Caco-2 (cell line): ENCODE results near the gene LARGE2. TPM values are rescaled to one million over a fixed set of nuclear protein-coding genes. Genes with fewer than 3 reads are reported as not detected.

Experiments used
- Bru-seq: library from RNA; stranded (reverse); fragments of 400-500 nt; gene quantifications from one replicate; lab custom pipeline; 2021; lab: Mats Ljungman, UMichigan
- BruChase-seq, 2 experiments: library from RNA; stranded (reverse); fragments of 400-500 nt; gene quantifications; one replicate each; lab custom pipeline; 2021; lab: Mats Ljungman, UMichigan
- BruUV-seq: library from RNA; stranded (reverse); fragments of 400-500 nt; replicated peaks from 2 replicates; lab custom pipeline; 2021; lab: Mats Ljungman, UMichigan
- CTCF ChIA-PET: fragments of 300-600 bp; sonication (Branson Sonifier 250); formaldehyde crosslinking; loops from one replicate; lab custom pipeline; 2022; ENCODE audit warnings: antibody characterized with exemption; lab: Charles Lee
- POLR2A ChIA-PET: fragments of 300-600 bp; sonication (Branson Sonifier 250); formaldehyde crosslinking; loops from one replicate; lab custom pipeline; 2022; ENCODE audit warnings: antibody characterized with exemption; lab: Charles Lee
- DNase-seq, 2 experiments: peaks; one replicate each; pipeline versions ENCODE4 v3.0.0 to v3.0.0-alpha.2; 2020 to 2022
- H3K27me3 ChIP-seq: replicated peaks from 2 replicates; pipeline ENCODE4 v1.6.0; 2011; ENCODE audit warnings: low read length; ENCODE audit not compliant: control insufficient read depth, insufficient read depth
- H3K36me3 ChIP-seq: 2 replicates; pipeline ENCODE4 v1.5.1; 2011; ENCODE audit warnings: low read length; ENCODE audit not compliant: control insufficient read depth, insufficient read depth
- H3K4me1 ChIP-seq: fragments of 250-450 bp; sonication (Bioruptor Pico); 2 replicates; pipeline ENCODE4 v1.5.1; 2020; ENCODE audit warnings: mild to moderate bottlenecking
- H3K4me3 ChIP-seq: 2 replicates; pipeline ENCODE4 v1.5.1; 2011; ENCODE audit warnings: low read depth, mild to moderate bottlenecking, control low read depth, low read length
- H3K9me3 ChIP-seq: fragments of 250-450 bp; sonication (Bioruptor Pico); 2 replicates; pipeline ENCODE4 v1.5.1; 2020; ENCODE audit warnings: mild to moderate bottlenecking, moderate library complexity
- H3K27ac Mint-ChIP-seq: one replicate; pipeline ENCODE4 v1.8.0; 2022; ENCODE audit warnings: mixed read lengths; ENCODE audit not compliant: unreplicated experiment
- H3K27me3 Mint-ChIP-seq: one replicate; pipeline ENCODE4 v1.8.0; 2022; ENCODE audit warnings: mixed read lengths; ENCODE audit not compliant: insufficient read depth, unreplicated experiment
- H3K36me3 Mint-ChIP-seq: one replicate; pipeline ENCODE4 v1.8.0; 2022; ENCODE audit warnings: mild to moderate bottlenecking, mixed read lengths; ENCODE audit not compliant: insufficient read depth, unreplicated experiment
- H3K4me1 Mint-ChIP-seq: one replicate; pipeline ENCODE4 v1.8.0; 2022; ENCODE audit warnings: low read depth, mixed read lengths; ENCODE audit not compliant: unreplicated experiment
- H3K4me3 Mint-ChIP-seq: one replicate; pipeline ENCODE4 v1.8.0; 2022; ENCODE audit warnings: mild to moderate bottlenecking, moderate library complexity, mixed read lengths; ENCODE audit not compliant: unreplicated experiment
- H3K9me3 Mint-ChIP-seq: one replicate; pipeline ENCODE4 v1.8.0; 2022; ENCODE audit warnings: mixed read lengths; ENCODE audit not compliant: unreplicated experiment
- intact Hi-C: fragments of 100-400 bp; cut with micrococcal nuclease; formaldehyde crosslinking; loops from one replicate; pipeline ENCODE4 v1.10.0; 2022; ENCODE audit not compliant: unreplicated experiment
- long read RNA-seq: library from polyadenylated mRNA; stranded (forward); transcript quantifications from one replicate; pipeline ENCODE4 v2.0.0, GENCODE V29; 2022
- total RNA-seq: library from RNA; stranded (reverse); gene quantifications from 2 replicates; pipeline ENCODE4 v1.2.3, GENCODE V29; 2022
- TF ChIP-seq, protein P1 (sequence below), 2 experiments: fragments of 200-600 bp in 1 of 2; IDR thresholded peaks; 1 replicate in 1 of 2; 2 replicates in 1 of 2; pipeline versions ENCODE4 v1.5.1 to v1.8.0; 2011 to 2022; ENCODE audit warnings: antibody characterized with exemption in 1 of 2, control low read depth in 1 of 2, inconsistent platforms in 1 of 2, low read depth in 1 of 2, low read length in 1 of 2, mild to moderate bottlenecking in 1 of 2, moderate library complexity in 1 of 2; ENCODE audit not compliant: insufficient read depth in 1 of 2, severe bottlenecking in 1 of 2, unreplicated experiment in 1 of 2

The LARGE2 gene
- total RNA-seq (62.3 and 67.4 TPM in 2 replicates), Bru-seq, nascent RNA (percentile 76 among the genes with signal in this experiment), BruChase-seq, experiment 1, labeled RNA remaining after a 2-hour chase (percentile 86 among the genes with signal in this experiment), BruChase-seq, experiment 2, labeled RNA remaining after a 6-hour chase (percentile 90 among the genes with signal in this experiment)
- long read RNA-seq, transcript LARGE2-207 (6 exons, 1,474 nt): major isoform, 5 of 77 reads
- long read RNA-seq, partial matches to known transcripts: 32 of 77 reads
- long read RNA-seq, other reads (novel, unspliced or antisense): 33 of 77 reads

DNA sequence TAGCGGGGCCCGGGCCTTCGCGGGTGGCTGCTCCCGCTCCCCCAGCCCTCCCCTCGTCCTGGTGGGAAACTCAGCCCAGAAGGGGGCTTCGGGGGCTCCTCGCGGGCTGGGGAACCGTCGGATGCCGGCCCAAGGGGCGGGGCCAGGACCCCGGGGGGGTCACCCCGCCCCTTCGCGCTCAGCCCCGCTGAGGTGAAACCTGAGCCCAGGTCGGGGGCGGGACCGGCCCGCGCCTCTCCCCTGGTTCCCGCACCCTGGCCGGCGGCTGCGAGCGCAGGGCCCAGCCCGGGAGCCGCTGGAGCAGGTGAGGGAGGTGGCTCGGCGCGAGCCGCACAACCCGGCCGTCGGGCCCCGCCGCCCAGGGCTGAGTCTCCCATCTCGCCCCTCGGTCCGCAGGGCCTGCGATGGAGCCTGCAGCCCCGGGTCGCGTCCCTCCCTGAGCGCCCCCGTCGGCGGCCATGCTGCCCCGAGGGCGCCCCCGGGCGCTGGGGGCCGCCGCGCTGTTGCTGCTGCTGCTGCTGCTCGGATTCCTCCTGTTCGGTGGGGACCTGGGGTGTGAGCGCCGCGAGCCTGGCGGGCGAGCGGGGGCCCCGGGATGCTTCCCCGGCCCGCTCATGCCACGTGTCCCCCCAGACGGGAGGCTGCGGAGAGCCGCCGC, at the start of gene LARGE2:
Gene LARGE2, plus strand, starts transcription at position 232 of the 658 bp plus-strand sequence. Its CDS starts 227 bp downstream, at position 459.
- Histone ChIP-seq H3K36me3 (no peaks in the 10 kb centered on the region; the same call in none of the 2 replicates), H3K4me3 (peak within 1 kb of the TSS; percentile 56), H3K27me3 (no peaks in the 10 kb centered on the region), H3K4me1 (peaks cover 12% of the 10 kb centered on the region), H3K9me3 (no peaks in the 10 kb centered on the region)
- TF ChIP-seq, protein P1, sequence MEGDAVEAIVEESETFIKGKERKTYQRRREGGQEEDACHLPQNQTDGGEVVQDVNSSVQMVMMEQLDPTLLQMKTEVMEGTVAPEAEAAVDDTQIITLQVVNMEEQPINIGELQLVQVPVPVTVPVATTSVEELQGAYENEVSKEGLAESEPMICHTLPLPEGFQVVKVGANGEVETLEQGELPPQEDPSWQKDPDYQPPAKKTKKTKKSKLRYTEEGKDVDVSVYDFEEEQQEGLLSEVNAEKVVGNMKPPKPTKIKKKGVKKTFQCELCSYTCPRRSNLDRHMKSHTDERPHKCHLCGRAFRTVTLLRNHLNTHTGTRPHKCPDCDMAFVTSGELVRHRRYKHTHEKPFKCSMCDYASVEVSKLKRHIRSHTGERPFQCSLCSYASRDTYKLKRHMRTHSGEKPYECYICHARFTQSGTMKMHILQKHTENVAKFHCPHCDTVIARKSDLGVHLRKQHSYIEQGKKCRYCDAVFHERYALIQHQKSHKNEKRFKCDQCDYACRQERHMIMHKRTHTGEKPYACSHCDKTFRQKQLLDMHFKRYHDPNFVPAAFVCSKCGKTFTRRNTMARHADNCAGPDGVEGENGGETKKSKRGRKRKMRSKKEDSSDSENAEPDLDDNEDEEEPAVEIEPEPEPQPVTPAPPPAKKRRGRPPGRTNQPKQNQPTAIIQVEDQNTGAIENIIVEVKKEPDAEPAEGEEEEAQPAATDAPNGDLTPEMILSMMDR (IDR thresholded peaks at IDR 0.05; ENCODE audit: insufficient read depth in 1 of 2, low read depth in 1 of 2, low read length in 1 of 2, severe bottlenecking in 1 of 2, unreplicated experiment in 1 of 2): no peak
- Mint-ChIP-seq H3K9me3 (no peaks in the 10 kb centered on the region), H3K27me3 (no peaks in the 10 kb centered on the region), H3K4me1 (peaks cover 14% of the 10 kb centered on the region), H3K36me3 (peaks cover 48% of the 10 kb centered on the region), H3K4me3 (peak within 1 kb of the TSS; percentile 86), H3K27ac (peak within 1 kb of the TSS; percentile 93)
- POLR2A ChIA-PET: interaction anchor here (0.5 to 1.4 kb wide), 7 partner anchors 23 to 576 kb away, joined by 3 to 6 read pairs (median 4); no protein-coding TSS in a partner anchor
- DNase-seq: peak; percentile 84 to 92
- intact Hi-C loops: loop anchor here (1.0 kb wide), 2 partner anchors 23 to 75 kb away; partner anchors contain the start of gene CRY2
- CTCF ChIA-PET: interaction anchor here (0.6 to 2.5 kb wide), 4 partner anchors 42 to 298 kb away, joined by 3 to 22 read pairs (median 4); no protein-coding TSS in a partner anchor
- BruUV-seq: no TSS peak

DNA sequence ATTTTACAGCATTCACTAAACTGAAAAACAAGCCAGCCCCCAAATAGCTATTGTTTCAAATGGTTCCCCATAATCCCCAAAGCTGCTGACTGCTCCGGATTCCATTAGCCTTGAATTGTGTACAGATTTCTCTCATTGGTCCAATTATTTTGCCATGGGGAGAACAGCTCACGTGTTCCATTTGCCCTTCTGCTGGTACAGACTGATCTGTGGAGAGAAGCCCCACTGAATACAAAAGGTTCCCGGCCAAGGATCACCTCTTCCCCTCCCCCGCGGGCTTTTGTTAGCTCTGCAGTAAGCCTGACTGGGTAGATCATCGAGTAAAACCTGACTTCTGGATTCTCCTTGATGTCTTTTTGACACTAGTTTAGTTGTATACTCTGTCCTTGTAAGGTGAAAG, 46.1 kb upstream of the LARGE2 start:
- TF ChIP-seq, protein P1 (IDR thresholded peaks at IDR 0.05; ENCODE audit: insufficient read depth in 1 of 2, low read depth in 1 of 2, low read length in 1 of 2, severe bottlenecking in 1 of 2, unreplicated experiment in 1 of 2): no peak
- H3K27me3 ChIP-seq: no peaks in the 10 kb centered on the region
- ChIA-PET CTCF (interaction anchor here (0.5 kb wide), 1 partner anchor 372 kb away, joined by 4 read pairs; no protein-coding TSS in a partner anchor), POLR2A (no interaction called here)
- no peaks in the 10 kb centered on the region for H3K9me3 ChIP-seq
- BruUV-seq: no TSS peak
- Mint-ChIP-seq H3K9me3 (no peaks in the 10 kb centered on the region), H3K36me3 (peaks cover 21% of the 10 kb centered on the region), H3K4me3 (no peak overlapping the region), H3K27ac (no peak overlapping the region), H3K27me3 (no peaks in the 10 kb centered on the region), H3K4me1 (no peaks in the 10 kb centered on the region)
- H3K4me3 ChIP-seq: no peak overlapping the region
- peaks cover 4% of the 10 kb centered on the region for H3K36me3 ChIP-seq
- intact Hi-C loops: no loop called here
- no peak for DNase-seq
- peaks cover 8% of the 10 kb centered on the region; the same call in 1 of the 2 replicates for H3K4me1 ChIP-seq

DNA sequence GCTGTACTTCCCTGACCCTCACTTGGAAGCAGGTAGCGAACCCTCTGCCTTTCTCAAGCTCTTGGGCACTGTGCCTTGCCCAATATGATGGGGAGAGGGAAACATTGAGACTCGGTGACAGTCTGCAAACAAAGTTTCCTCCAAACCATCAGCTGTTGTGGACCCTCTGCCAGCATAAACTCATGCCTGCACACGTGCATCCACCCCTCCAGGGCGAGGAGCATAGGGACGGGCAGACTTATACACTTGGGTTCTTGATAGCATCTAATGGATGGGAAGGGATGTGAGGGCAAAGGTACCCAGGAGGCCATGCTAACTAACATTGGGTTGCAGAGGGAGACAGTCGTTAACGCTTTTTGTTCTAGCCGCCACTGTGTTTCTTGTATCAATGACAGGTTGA, 45.2 kb upstream of the LARGE2 start:
- no peaks in the 10 kb centered on the region for H3K27me3 ChIP-seq
- H3K4me1 ChIP-seq: peaks cover 8% of the 10 kb centered on the region; the same call in 1 of the 2 replicates
- no peak overlapping the region for H3K4me3 Mint-ChIP-seq
- no peak overlapping the region for H3K4me3 ChIP-seq
- no peaks in the 10 kb centered on the region for H3K9me3 ChIP-seq
- peaks cover 17% of the 10 kb centered on the region for H3K36me3 Mint-ChIP-seq
- H3K4me1 Mint-ChIP-seq: no peaks in the 10 kb centered on the region
- H3K27me3 Mint-ChIP-seq: no peaks in the 10 kb centered on the region
- TF ChIP-seq, protein P1 (IDR thresholded peaks at IDR 0.05; ENCODE audit: insufficient read depth in 1 of 2, low read depth in 1 of 2, low read length in 1 of 2, severe bottlenecking in 1 of 2, unreplicated experiment in 1 of 2): no peak
- intact Hi-C loops: no loop called here
- no TSS peak for BruUV-seq
- POLR2A ChIA-PET: no interaction called here
- H3K36me3 ChIP-seq: peaks cover 3% of the 10 kb centered on the region
- H3K27ac Mint-ChIP-seq: no peak overlapping the region
- no peaks in the 10 kb centered on the region for H3K9me3 Mint-ChIP-seq
- CTCF ChIA-PET: interaction anchor here (0.5 to 0.7 kb wide), 2 partner anchors 78 to 129 kb away, joined by 3 to 5 read pairs; no protein-coding TSS in a partner anchor
- DNase-seq: no peak
